Measurements from ENCODE around the gene BMP2. TPM values are rescaled to one million over a fixed set of nuclear protein-coding genes. Genes with fewer than 3 reads are reported as not detected.
A peak's percentile ranks its signal among the peaks of the same experiment; 100 is the strongest.

The BMP2 gene
- total RNA-seq, 1 donor from 2014 or later, result 3.5 TPM

GRCh38 chr20:6768228-6769140 lies 998 bp downstream of the BMP2 start:
- peak; percentile 10 for ATAC-seq

GRCh38 chr20:6769903-6770785 lies 2.7 kb downstream of the BMP2 start:
- ATAC-seq, result peak; percentile 27

- no peak for ATAC-seq
Observed at GRCh38 chr20:6770786-6771100, 3.3 kb downstream of the BMP2 start.

GRCh38 chr20:6780433-6781190 lies 13.1 kb downstream of the BMP2 start:
- no peak for ATAC-seq

- ATAC-seq, result no peak
Observed at GRCh38 chr20:6783752-6784151, 16.3 kb downstream of the BMP2 start.

- ATAC-seq, result no peak
Observed at GRCh38 chr20:6784210-6784631, 16.7 kb downstream of the BMP2 start.

- no peak for ATAC-seq
Observed at GRCh38 chr20:6784767-6785166, 17.3 kb downstream of the BMP2 start.

GRCh38 chr20:6786548-6786947 lies 19.1 kb downstream of the BMP2 start:
- no peak for ATAC-seq

- no peak for ATAC-seq
Observed at GRCh38 chr20:6792789-6793188, 25.3 kb downstream of the BMP2 start.

GRCh38 chr20:6802227-6802626 lies 34.7 kb downstream of the BMP2 start:
- no peak for ATAC-seq

- ATAC-seq, result no peak
Observed at GRCh38 chr20:6806275-6806674, 38.8 kb downstream of the BMP2 start.

GRCh38 chr20:6811262-6812035 lies 44.0 kb downstream of the BMP2 start:
- ATAC-seq, result no peak

- no peak for ATAC-seq
Observed at GRCh38 chr20:6812530-6812929, 45.0 kb downstream of the BMP2 start.

GRCh38 chr20:6814945-6815344 lies 47.5 kb downstream of the BMP2 start:
- no peak for ATAC-seq

- ATAC-seq, result no peak
Observed at GRCh38 chr20:6818033-6818808, 50.7 kb downstream of the BMP2 start.

- ATAC-seq, result peak; percentile 62
Observed at GRCh38 chr20:6819599-6819998, 52.1 kb downstream of the BMP2 start.

- peak; percentile 36 for ATAC-seq
Observed at GRCh38 chr20:6824401-6824800, 56.9 kb downstream of the BMP2 start.

- no peak for ATAC-seq
Observed at GRCh38 chr20:6827472-6827871, 60.0 kb downstream of the BMP2 start.

- peak; percentile 86 for ATAC-seq
Observed at GRCh38 chr20:6828794-6829423, 61.4 kb downstream of the BMP2 start.

GRCh38 chr20:6829510-6830116 lies 62.1 kb downstream of the BMP2 start:
- peak; percentile 30 for ATAC-seq
